Fibroblast of lung (primary cell): ENCODE results near the gene CLDN2. TPM values are rescaled to one million over a fixed set of nuclear protein-coding genes. Genes with fewer than 3 reads are reported as not detected.

Experiments used
- DNase-seq, 2 donors: peaks; one replicate each; pipeline versions ENCODE4 v3.0.0 to v3.0.0-alpha.2; 2010; ENCODE audit warnings: low read depth in 2 of 2
- H2AFZ ChIP-seq: 2 replicates; pipeline ENCODE4 v1.5.1; 2012; ENCODE audit warnings: low read length, control low read depth, inconsistent platforms
- H3K27ac ChIP-seq: 2 replicates; pipeline ENCODE4 v1.5.1; 2011; ENCODE audit warnings: low read length, control low read depth; ENCODE audit not compliant: insufficient read depth
- H3K27me3 ChIP-seq: 2 replicates; pipeline ENCODE4 v1.5.1; 2011; ENCODE audit warnings: mild to moderate bottlenecking, low read length; ENCODE audit not compliant: control insufficient read depth, insufficient read depth
- H3K36me3 ChIP-seq: 2 replicates; pipeline ENCODE4 v1.5.1; 2011; ENCODE audit warnings: low read length; ENCODE audit not compliant: control insufficient read depth, insufficient read depth
- H3K4me1 ChIP-seq: 2 replicates; pipeline ENCODE4 v1.5.1; 2011; ENCODE audit warnings: low read length; ENCODE audit not compliant: control insufficient read depth, insufficient read depth; ENCODE audit errors: extremely low read depth
- H3K4me2 ChIP-seq: 2 replicates; pipeline ENCODE4 v1.5.1; 2011; ENCODE audit warnings: low read length, control low read depth; ENCODE audit not compliant: insufficient read depth; ENCODE audit errors: extremely low read depth
- H3K4me3 ChIP-seq, 4 experiments: fragments of 200-600 bp in 1 of 4; sonication (generic) in 1 of 4; replicated peaks in 1 of 4; 2 replicates each; pipeline ENCODE4 v1.5.1; 2011 to 2016; ENCODE audit warnings: low read length in 4 of 4, low read depth in 3 of 4, mild to moderate bottlenecking in 3 of 4, control low read depth in 2 of 4, inconsistent platforms in 1 of 4, mixed read lengths in 1 of 4; ENCODE audit not compliant: insufficient read depth in 1 of 4; ENCODE audit errors: control extremely low read depth in 1 of 4
- H3K79me2 ChIP-seq: 2 replicates; pipeline ENCODE4 v1.5.1; 2012; ENCODE audit warnings: mild to moderate bottlenecking, low read length, inconsistent platforms; ENCODE audit not compliant: control insufficient read depth, insufficient read depth
- H3K9ac ChIP-seq: 2 replicates; pipeline ENCODE4 v1.5.1; 2011; ENCODE audit warnings: mild to moderate bottlenecking, low read length, control low read depth; ENCODE audit not compliant: insufficient read depth
- H3K9me3 ChIP-seq: 2 replicates; pipeline ENCODE4 v1.5.1; 2012; ENCODE audit warnings: low read depth, low read length; ENCODE audit not compliant: control insufficient read depth, insufficient read depth
- H4K20me1 ChIP-seq: 2 replicates; pipeline ENCODE4 v1.5.1; 2011; ENCODE audit warnings: low read length; ENCODE audit not compliant: control insufficient read depth, insufficient read depth; ENCODE audit errors: extremely low read depth
- EZH2 ChIP-seq: IDR thresholded peaks from 2 replicates; pipeline ENCODE4 v1.5.1; 2012; ENCODE audit warnings: low read length, control low read depth, mild to moderate bottlenecking; ENCODE audit errors: missing control alignments
- polyA plus RNA-seq, 2 donors: library from polyadenylated mRNA; depleted of rRNA in 1 of 2; stranded (reverse) in 1 of 2; unstranded in 1 of 2; fragments of >200 nt; gene quantifications; 2 replicates each; pipeline ENCODE4 v1.2.1, GENCODE V29; 2011 to 2012; ENCODE audit warnings: missing spikeins in 1 of 2
- total RNA-seq: library from RNA; depleted of rRNA; stranded (reverse); fragments of >200 nt; gene quantifications from 2 replicates; pipeline ENCODE4 v1.2.1, GENCODE V29; 2014
- TF ChIP-seq, protein P1 (sequence below), 2 donors: IDR thresholded peaks in 1 of 2; conservative IDR thresholded peaks in 1 of 2; 1 replicate in 1 of 2; 2 replicates in 1 of 2; pipeline ENCODE4 v1.5.1; 2011 to 2012; ENCODE audit warnings: low read length in 2 of 2, control low read depth in 1 of 2, inconsistent platforms in 1 of 2, low read depth in 1 of 2, mild to moderate bottlenecking in 1 of 2

CLDN2 gene
- total and polyA plus RNA-seq, 2 donors (not counting 1 experiment from before 2014, with no cell fraction given), result 0.02 TPM; not detected in 1

DNA sequence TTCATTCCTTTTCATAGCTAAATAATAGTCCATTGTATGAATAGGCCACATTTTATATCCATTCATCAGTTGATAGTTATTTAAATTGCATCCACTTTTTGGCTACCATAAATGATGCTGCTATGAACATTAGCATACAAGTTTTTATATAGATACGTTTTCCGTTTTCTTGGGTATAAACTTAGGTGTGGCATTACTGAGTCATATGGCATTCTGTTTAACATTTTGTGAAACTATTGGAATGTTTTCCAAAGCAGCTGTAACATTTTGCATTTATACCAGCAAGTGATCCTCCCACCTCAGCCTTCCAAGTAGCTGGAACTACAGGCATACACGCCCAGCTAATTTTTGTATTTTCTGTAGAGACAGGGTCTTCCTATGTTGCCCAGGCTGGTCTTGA, 26.3 kb downstream of the CLDN2 start:
- no peak overlapping the region for H3K27ac ChIP-seq
- no peaks in the 10 kb centered on the region for H3K36me3 ChIP-seq
- H3K9me3 ChIP-seq, result no peaks in the 10 kb centered on the region
- DNase-seq, result no peak
- H3K4me1 ChIP-seq, result no peaks in the 10 kb centered on the region
- H2AFZ ChIP-seq, result no peak overlapping the region
- no peaks in the 10 kb centered on the region for H4K20me1 ChIP-seq
- no peaks in the 10 kb centered on the region for H3K27me3 ChIP-seq
- H3K4me3 ChIP-seq, result no peak overlapping the region
- H3K9ac ChIP-seq, result no peak overlapping the region
- H3K4me2 ChIP-seq, result no peak overlapping the region
- no peaks in the 10 kb centered on the region for H3K79me2 ChIP-seq
- no peak for TF ChIP-seq EZH2
- TF ChIP-seq, protein P1, sequence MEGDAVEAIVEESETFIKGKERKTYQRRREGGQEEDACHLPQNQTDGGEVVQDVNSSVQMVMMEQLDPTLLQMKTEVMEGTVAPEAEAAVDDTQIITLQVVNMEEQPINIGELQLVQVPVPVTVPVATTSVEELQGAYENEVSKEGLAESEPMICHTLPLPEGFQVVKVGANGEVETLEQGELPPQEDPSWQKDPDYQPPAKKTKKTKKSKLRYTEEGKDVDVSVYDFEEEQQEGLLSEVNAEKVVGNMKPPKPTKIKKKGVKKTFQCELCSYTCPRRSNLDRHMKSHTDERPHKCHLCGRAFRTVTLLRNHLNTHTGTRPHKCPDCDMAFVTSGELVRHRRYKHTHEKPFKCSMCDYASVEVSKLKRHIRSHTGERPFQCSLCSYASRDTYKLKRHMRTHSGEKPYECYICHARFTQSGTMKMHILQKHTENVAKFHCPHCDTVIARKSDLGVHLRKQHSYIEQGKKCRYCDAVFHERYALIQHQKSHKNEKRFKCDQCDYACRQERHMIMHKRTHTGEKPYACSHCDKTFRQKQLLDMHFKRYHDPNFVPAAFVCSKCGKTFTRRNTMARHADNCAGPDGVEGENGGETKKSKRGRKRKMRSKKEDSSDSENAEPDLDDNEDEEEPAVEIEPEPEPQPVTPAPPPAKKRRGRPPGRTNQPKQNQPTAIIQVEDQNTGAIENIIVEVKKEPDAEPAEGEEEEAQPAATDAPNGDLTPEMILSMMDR (conservative IDR thresholded peaks at IDR 0.05 in 1 of 2, IDR thresholded peaks at IDR 0.05 in 1 of 2; ENCODE audit: low read depth in 1 of 2, low read length in 2 of 2), result no peak

DNA sequence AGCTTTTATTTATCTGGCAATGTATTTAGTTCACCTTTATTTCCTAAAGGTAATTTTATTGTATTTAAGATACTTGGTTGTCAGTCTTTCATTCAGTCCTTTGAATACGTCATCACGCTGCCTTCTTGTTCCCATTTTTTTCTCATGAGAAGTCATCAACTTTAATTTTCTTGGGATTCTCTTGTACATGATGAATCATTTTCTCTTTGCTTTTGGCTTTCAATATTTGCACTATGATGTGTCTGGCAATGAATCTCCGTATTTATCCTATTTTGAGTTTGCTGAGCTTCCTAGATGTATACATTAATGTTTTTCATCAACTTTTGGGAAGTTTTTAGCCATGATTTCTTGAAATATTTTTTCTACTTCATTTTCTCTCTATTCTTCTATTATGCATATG, 28.4 kb downstream of the CLDN2 start:
- Histone ChIP-seq H3K9me3 (no peaks in the 10 kb centered on the region), H3K4me1 (no peaks in the 10 kb centered on the region), H3K4me2 (no peak overlapping the region), H3K27me3 (no peaks in the 10 kb centered on the region), H3K36me3 (no peaks in the 10 kb centered on the region), H3K27ac (no peak overlapping the region), H3K9ac (no peak overlapping the region), H3K4me3 (no peak overlapping the region), H3K79me2 (no peaks in the 10 kb centered on the region), H2AFZ (no peak overlapping the region), H4K20me1 (no peaks in the 10 kb centered on the region)
- no peak for DNase-seq
- TF ChIP-seq EZH2, result no peak

DNA sequence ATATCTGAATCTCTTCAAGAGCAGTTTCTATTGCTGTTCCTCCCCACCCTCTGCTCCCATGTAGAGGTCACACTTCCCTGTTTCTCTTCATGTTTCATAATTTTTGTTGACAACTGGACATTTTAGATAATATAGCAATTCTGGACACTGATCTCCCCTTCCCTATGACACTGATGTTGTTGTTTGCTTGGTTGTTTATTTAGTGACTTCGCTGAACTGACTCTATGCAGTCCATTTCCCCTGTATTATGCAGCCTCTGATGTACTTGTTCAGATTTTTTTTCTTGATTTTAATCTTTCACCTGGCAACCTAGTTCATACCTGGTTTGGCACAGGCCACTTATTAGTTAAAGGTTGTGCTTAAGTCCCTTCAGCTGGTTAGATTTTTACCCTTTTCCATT, 29.2 kb downstream of the CLDN2 start:
- Histone ChIP-seq H3K27ac (no peak overlapping the region), H3K4me1 (no peaks in the 10 kb centered on the region), H3K9me3 (no peaks in the 10 kb centered on the region), H3K27me3 (no peaks in the 10 kb centered on the region), H2AFZ (no peak overlapping the region), H3K79me2 (no peaks in the 10 kb centered on the region), H4K20me1 (no peaks in the 10 kb centered on the region), H3K9ac (no peak overlapping the region), H3K36me3 (no peaks in the 10 kb centered on the region), H3K4me2 (no peak overlapping the region), H3K4me3 (no peak overlapping the region)
- DNase-seq, result no peak
- no peak for TF ChIP-seq EZH2
- TF ChIP-seq, protein P1 (conservative IDR thresholded peaks at IDR 0.05 in 1 of 2, IDR thresholded peaks at IDR 0.05 in 1 of 2; ENCODE audit: low read depth in 1 of 2, low read length in 2 of 2), result no peak

DNA sequence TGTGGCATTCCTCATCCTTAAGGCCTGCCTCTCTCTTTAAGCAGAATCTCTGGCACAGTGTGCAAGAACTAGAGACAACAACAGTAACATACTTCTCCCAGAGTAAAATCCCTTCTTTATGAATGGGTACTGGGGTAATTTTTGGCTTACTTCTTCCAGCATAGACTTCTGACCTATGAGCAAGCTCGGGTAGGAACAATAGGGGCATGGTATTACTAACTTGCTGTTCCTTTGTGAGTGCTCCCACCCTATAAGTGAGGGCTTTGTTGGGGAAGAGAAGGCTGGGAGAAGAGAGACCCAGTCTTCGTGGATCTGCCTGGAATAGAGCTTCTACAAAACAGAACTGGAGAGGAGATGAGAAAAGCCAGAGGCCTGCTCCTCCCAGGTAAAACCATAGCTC, 30.2 kb downstream of the CLDN2 start:
- H3K27me3 ChIP-seq, result no peaks in the 10 kb centered on the region
- H3K4me2 ChIP-seq, result no peak overlapping the region
- no peaks in the 10 kb centered on the region for H4K20me1 ChIP-seq
- H3K9me3 ChIP-seq, result no peaks in the 10 kb centered on the region
- no peak overlapping the region for H3K9ac ChIP-seq
- no peak overlapping the region for H3K4me3 ChIP-seq
- H3K36me3 ChIP-seq, result no peaks in the 10 kb centered on the region
- H3K4me1 ChIP-seq, result no peaks in the 10 kb centered on the region
- no peak overlapping the region for H2AFZ ChIP-seq
- TF ChIP-seq EZH2, result no peak
- TF ChIP-seq, protein P1 (conservative IDR thresholded peaks at IDR 0.05 in 1 of 2, IDR thresholded peaks at IDR 0.05 in 1 of 2; ENCODE audit: low read depth in 1 of 2, low read length in 2 of 2), result no peak
- DNase-seq, result no peak
- H3K79me2 ChIP-seq, result no peaks in the 10 kb centered on the region
- H3K27ac ChIP-seq, result no peak overlapping the region
